HUES6 (cell line): ENCODE results near the gene PRDM15.

Experiments
- H3K27ac ChIP-seq: 2 replicates; pipeline ENCODE4 v1.7.0; 2013; ENCODE audit warnings: low read depth, mild to moderate bottlenecking, low read length, inconsistent platforms
- H3K27me3 ChIP-seq: 2 replicates; pipeline ENCODE4 v1.6.1; 2013; ENCODE audit warnings: low read length; ENCODE audit not compliant: control insufficient read depth, insufficient read depth
- H3K36me3 ChIP-seq: 2 replicates; pipeline ENCODE4 v1.6.1; 2013; ENCODE audit warnings: low read length; ENCODE audit not compliant: control insufficient read depth, insufficient read depth
- H3K4me1 ChIP-seq: 2 replicates; pipeline ENCODE4 v1.6.1; 2013; ENCODE audit warnings: low read length; ENCODE audit not compliant: control insufficient read depth, insufficient read depth
- H3K4me3 ChIP-seq: 2 replicates; pipeline ENCODE4 v1.5.1; 2013; ENCODE audit warnings: low read depth, low read length
- H3K9ac ChIP-seq: one replicate; pipeline ENCODE4 v1.6.1; 2013; ENCODE audit warnings: mild to moderate bottlenecking, low read length
- H3K9me3 ChIP-seq: 2 replicates; pipeline ENCODE4 v1.6.1; 2013; ENCODE audit warnings: low read depth, low read length; ENCODE audit not compliant: control insufficient read depth, insufficient read depth

Gene PRDM15

DNA sequence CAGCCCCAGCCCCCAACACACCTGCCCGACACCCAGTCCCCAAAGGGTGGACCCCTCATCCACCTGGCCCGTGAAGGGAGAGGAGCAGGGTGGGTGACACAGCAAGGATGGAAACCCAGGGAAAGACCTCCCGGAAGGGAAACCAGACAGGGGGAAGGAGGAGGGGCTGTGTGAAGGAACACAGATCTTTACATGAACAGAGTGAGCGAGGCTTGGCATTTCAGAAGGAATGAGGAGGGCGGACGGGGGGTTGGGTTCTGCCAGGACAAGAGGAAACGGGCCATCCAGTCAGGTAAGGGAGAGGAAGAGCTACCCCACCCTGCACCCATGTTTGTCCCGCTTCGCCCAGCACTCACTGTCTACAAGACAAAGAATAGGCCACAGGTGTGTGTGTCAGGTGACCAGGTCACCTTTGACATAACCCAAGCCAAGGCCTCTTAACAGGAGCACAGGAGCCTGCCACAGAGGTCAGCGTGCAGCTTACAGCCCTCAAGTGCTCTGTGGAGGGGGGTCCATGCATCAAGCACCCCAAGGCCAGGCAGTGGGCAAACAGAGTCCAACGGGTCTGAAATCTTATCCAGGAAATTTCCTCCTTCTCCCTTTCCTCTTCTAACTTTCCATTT lies 18.0 kb upstream of the PRDM15 start:
- H3K4me3 ChIP-seq: no peak overlapping the region
- H3K27me3 ChIP-seq: no peaks in the 10 kb centered on the region
- H3K4me1 ChIP-seq: peaks cover 30% of the 10 kb centered on the region
- no peak overlapping the region for H3K27ac ChIP-seq
- H3K9ac ChIP-seq: no peak overlapping the region
- peaks cover 6% of the 10 kb centered on the region; the same call in 1 of the 2 replicates for H3K36me3 ChIP-seq
- H3K9me3 ChIP-seq: no peaks in the 10 kb centered on the region

DNA sequence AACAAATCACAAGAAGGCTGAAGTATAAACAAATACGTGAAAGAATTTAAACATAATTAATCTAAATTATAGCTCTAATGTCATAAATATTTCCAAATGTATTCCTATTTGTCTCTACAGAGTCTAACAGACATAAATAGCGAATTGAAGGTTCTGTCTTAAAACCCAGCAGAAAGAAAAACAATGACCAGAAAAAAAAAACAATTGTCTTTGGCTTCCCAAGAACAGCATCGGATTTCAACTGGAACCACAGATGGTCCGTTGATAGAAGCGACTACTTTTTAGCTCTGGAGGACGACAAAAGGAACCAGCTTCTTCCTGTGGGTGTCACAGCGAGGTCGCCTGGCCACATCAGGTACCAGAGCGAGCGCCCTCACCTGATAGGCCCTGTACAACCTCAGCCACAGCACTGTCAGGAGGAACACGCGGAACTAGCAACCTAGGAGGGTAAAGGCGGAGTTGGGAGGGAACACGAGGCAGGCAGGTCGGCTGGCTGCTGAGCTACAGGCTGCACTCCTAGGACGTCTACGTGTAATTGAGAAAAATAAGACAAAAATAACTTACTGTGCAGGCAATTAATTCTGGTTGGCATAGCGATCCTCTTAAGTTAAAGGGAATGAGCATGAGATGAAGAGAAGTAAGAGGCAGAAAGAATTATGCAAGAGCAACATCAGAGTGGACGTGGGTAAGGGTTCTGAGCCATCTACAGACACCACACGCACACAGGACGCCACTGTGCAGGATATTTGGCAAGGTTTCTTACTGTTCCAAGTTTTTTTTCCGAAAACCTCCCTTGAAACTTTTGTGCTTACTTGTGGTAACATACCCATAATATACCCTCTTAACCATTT lies 16.7 kb upstream of the PRDM15 start:
- H3K4me1 ChIP-seq: peaks cover 30% of the 10 kb centered on the region
- no peak overlapping the region for H3K4me3 ChIP-seq
- no peaks in the 10 kb centered on the region for H3K9me3 ChIP-seq
- no peak overlapping the region for H3K27ac ChIP-seq
- no peak overlapping the region for H3K9ac ChIP-seq
- H3K36me3 ChIP-seq: no peaks in the 10 kb centered on the region
- H3K27me3 ChIP-seq: no peaks in the 10 kb centered on the region

DNA sequence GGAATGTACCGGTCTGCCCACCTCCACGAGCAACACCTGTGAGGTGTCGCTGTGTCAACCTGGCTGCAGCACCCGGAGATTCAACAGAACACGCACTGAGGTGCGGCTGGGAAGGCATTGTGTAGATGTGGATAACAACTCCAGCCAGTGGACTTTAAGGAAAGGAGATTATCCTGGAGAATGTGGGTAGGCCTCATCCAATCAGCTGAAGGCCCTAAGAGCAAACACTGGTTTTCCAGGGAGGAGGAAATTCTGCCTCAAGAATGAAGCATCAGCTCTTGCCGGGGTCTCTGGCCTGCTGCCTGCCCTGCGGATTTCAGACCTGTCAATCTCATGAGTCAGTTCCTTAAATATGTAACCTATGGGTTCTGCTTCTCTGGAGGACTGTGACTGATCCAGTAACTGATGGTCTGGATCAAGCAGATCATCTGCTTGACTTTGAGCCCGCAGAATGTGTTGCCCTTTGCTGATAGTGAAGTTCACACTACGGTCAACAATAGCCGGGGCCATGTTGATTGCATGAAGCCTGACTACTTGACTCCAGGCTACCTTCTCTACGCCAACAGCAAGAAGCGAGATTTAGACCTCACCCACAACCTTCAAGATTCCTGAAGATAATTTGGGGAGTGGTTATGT lies 15.9 kb upstream of the PRDM15 start:
- Histone ChIP-seq H3K4me1 (peaks cover 30% of the 10 kb centered on the region), H3K9me3 (no peaks in the 10 kb centered on the region), H3K9ac (no peak overlapping the region), H3K36me3 (no peaks in the 10 kb centered on the region), H3K4me3 (no peak overlapping the region), H3K27me3 (no peaks in the 10 kb centered on the region), H3K27ac (no peak overlapping the region)

DNA sequence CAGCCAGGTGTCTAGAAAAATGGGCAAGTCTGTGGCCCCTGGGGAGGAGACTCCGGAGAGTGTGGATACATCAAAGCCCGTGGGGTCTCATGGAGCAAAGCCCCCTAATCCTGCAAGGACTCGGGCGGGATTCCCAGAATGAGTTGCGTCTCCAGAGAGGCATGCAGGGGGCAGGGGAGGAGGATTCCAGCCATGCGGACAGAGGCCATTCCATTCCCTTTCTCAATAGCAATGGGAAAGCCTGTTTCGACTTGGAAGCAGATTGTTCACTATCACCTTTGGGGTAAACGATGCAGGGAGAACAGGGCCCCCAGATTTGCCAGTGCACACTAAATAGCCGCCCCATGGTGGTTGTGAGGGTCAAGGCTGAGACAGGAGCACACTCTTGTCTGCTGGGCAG lies 15.4 kb upstream of the PRDM15 start:
- Histone ChIP-seq H3K36me3 (no peaks in the 10 kb centered on the region), H3K27ac (no peak overlapping the region), H3K27me3 (no peaks in the 10 kb centered on the region), H3K4me3 (no peak overlapping the region), H3K9ac (no peak overlapping the region), H3K4me1 (peaks cover 30% of the 10 kb centered on the region), H3K9me3 (no peaks in the 10 kb centered on the region)

DNA sequence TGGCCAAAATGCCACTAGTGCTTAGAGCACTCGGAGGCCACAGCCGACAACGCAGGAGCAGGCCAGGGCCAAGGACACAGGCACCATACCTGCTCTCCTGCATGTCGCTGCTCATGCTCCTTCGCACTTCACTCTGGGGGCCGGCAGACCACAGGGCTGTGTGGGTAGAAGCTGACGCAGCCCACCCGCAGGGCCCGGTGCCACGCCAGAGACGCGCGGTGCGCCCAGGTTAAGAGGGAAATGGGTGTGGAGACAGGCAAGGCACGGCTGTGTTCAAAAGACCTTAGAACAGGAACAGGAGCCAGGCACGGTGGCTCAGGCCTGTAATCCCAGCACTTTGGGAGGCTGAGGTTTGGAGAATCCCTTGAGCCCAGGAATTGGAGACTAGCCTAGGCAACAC lies 13.6 kb upstream of the PRDM15 start:
- Histone ChIP-seq H3K9ac (no peak overlapping the region), H3K27ac (no peak overlapping the region), H3K4me3 (no peak overlapping the region), H3K4me1 (peaks cover 24% of the 10 kb centered on the region), H3K36me3 (no peaks in the 10 kb centered on the region), H3K27me3 (no peaks in the 10 kb centered on the region), H3K9me3 (no peaks in the 10 kb centered on the region)

DNA sequence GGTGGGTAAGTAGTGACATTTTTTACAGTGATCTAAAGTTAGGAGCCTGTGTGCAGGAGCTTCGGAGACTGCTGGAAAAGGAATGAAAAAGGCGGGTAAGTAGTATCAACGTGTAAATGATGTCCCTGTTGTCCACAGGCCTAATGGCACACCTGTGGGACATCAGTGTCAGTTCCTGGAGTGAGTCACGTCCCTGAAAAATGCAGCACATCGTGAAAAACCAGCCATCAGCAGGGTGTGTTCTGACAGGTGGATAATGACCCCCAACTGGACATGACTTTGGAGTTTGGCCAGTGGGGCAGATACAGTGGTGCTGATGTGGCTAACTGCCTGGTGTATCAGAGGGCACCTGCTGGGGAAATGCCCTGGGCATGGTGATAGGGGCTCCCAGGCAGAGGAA lies 12.0 kb upstream of the PRDM15 start:
- Histone ChIP-seq H3K36me3 (no peaks in the 10 kb centered on the region), H3K9ac (no peak overlapping the region), H3K27me3 (no peaks in the 10 kb centered on the region), H3K9me3 (no peaks in the 10 kb centered on the region), H3K27ac (no peak overlapping the region), H3K4me1 (peaks cover 9% of the 10 kb centered on the region), H3K4me3 (no peak overlapping the region)

DNA sequence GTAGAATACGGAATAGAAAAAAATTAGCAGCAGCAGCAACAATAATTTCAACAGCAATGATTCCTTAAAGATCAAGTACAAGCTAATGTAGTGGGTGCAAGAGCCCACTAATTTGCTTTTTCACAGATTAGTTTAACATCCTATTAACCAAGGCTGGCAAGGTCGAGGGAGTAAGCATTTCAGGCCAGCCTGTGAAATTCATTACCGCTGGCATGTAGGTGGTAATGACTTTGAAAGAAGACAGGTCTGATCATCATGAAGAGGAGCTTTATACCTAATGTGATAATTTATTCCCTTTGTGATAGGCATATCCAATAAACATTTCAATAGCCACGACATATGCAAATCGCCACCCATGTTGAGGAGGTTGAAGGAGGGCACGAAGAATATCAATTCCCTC lies 11.2 kb upstream of the PRDM15 start:
- no peaks in the 10 kb centered on the region for H3K36me3 ChIP-seq
- H3K27ac ChIP-seq: no peak overlapping the region
- H3K27me3 ChIP-seq: no peaks in the 10 kb centered on the region
- no peaks in the 10 kb centered on the region for H3K9me3 ChIP-seq
- no peak overlapping the region for H3K9ac ChIP-seq
- no peak overlapping the region for H3K4me3 ChIP-seq
- H3K4me1 ChIP-seq: peaks cover 8% of the 10 kb centered on the region

DNA sequence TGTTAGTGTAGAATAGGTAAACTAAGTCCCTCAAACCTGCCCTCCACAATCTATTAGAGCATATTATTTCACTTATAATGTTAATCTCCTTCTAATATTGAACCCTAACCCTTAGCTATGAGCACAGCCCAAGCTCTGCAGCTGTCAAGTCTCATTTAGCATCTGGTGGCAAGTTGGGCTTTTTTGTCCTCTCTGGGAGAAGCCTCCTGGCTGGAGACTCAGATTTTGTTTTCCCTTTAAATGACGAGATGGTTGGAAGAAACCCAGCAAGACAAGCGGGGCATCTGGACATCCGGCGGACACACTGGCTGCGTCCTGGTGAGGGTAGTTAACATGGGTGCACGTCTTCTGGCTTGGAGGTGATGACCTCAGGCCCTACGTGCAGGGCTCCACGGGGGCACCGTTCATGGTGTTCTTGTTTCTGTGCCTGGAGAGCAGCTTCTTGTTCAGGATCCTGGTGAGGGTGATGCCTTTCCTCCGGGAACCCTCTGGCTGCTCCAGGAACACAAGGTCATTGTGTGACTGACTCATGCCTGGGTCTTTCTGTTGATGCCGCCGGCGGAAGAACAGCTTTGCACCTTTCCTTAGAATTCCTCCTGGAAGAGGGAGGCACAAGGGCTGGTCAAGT lies 9.7 kb upstream of the PRDM15 start:
- no peaks in the 10 kb centered on the region for H3K36me3 ChIP-seq
- H3K4me1 ChIP-seq: peaks cover 11% of the 10 kb centered on the region
- no peaks in the 10 kb centered on the region for H3K9me3 ChIP-seq
- no peak overlapping the region for H3K27ac ChIP-seq
- H3K4me3 ChIP-seq: no peak overlapping the region
- H3K27me3 ChIP-seq: no peaks in the 10 kb centered on the region
- H3K9ac ChIP-seq: no peak overlapping the region

DNA sequence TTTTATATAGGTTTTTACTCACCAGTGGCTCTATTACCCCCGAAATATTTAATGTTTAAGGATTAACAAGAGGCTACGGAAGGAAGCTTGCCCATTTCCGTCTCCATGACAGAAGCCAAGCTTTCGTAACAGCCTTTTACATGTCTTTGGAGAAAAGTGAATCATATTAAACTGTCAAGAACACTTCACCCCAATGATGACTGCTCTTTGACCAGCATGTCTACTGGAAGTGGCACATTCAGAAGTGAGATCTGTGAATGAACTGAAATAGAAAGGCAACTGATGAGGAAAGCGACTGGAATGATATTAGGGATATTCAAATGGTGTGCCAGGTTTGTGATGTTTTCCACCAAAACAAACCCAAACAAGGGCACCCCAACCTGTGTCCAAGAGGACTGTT lies 8.5 kb upstream of the PRDM15 start:
- Histone ChIP-seq H3K4me1 (peaks cover 11% of the 10 kb centered on the region), H3K36me3 (no peaks in the 10 kb centered on the region), H3K27me3 (no peaks in the 10 kb centered on the region), H3K27ac (no peak overlapping the region), H3K9me3 (no peaks in the 10 kb centered on the region), H3K9ac (no peak overlapping the region), H3K4me3 (no peak overlapping the region)

DNA sequence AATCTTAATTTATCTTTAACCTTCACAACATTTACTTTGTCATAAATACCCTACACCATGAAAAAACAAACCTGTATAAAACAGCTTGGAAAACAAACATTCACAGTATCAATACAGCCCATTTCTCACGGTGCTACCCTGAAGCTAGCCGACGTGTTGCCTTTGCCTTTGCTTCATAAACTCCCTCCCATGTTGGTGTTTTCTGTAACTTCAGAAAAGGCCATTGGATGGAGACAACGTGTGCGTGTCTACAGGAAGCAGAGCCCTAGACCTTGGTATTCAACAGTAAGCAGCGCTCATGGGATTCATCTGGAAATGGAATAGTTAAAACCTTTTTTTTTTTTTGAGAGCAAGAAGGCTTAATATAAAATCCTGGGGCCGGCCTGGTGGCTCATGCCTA lies 7.2 kb upstream of the PRDM15 start:
- Histone ChIP-seq H3K9me3 (no peaks in the 10 kb centered on the region), H3K36me3 (no peaks in the 10 kb centered on the region), H3K27ac (no peak overlapping the region), H3K9ac (no peak overlapping the region), H3K4me3 (no peak overlapping the region), H3K27me3 (no peaks in the 10 kb centered on the region), H3K4me1 (peaks cover 11% of the 10 kb centered on the region)
